ENCODE data around the gene GRB2. TPM values are rescaled to one million over a fixed set of nuclear protein-coding genes. Genes with fewer than 3 reads are reported as not detected.

The GRB2 gene
- total RNA-seq, 1 donor from 2014 or later = 121 TPM

- Histone ChIP-seq H3K27me3 (ENCODE audit: control insufficient read depth, insufficient read depth, low read length) (peaks cover 2% of the 10 kb centered on the region), H3K36me3 (ENCODE audit: control insufficient read depth, insufficient read depth, low read length) (no peaks in the 10 kb centered on the region), H3K4me3 (ENCODE audit: low read depth, low read length) (no peak overlapping the region)
- TF ChIP-seq CTCF (IDR thresholded peaks at IDR 0.05; ENCODE audit: insufficient read depth, low read length, poor library complexity, severe bottlenecking) = no peak
- no peak for DNase-seq (ENCODE audit: low read depth)
These were observed 2.3 kb upstream of the GRB2 start for GRCh38 chr17:75407655-75408352.

- H3K4me3 ChIP-seq (ENCODE audit: low read depth, low read length) = peak overlapping the region; percentile 97
- DNase-seq (ENCODE audit: low read depth) = no peak
- no peaks in the 10 kb centered on the region for H3K36me3 ChIP-seq (ENCODE audit: control insufficient read depth, insufficient read depth, low read length)
- H3K27me3 ChIP-seq (ENCODE audit: control insufficient read depth, insufficient read depth, low read length) = peaks cover 2% of the 10 kb centered on the region
- no peak for TF ChIP-seq CTCF (IDR thresholded peaks at IDR 0.05; ENCODE audit: insufficient read depth, low read length, poor library complexity, severe bottlenecking)
These were observed 741 bp upstream of the GRB2 start for GRCh38 chr17:75406222-75406615.

- H3K36me3 ChIP-seq (ENCODE audit: control insufficient read depth, insufficient read depth, low read length) = no peaks in the 10 kb centered on the region
- H3K27me3 ChIP-seq (ENCODE audit: control insufficient read depth, insufficient read depth, low read length) = no peaks in the 10 kb centered on the region
- no peak for DNase-seq (ENCODE audit: low read depth)
- TF ChIP-seq CTCF (IDR thresholded peaks at IDR 0.05; ENCODE audit: insufficient read depth, low read length, poor library complexity, severe bottlenecking) = no peak
- H3K4me3 ChIP-seq (ENCODE audit: low read depth, low read length) = peak overlapping the region; percentile 97
These were observed 630 bp downstream of the GRB2 start for GRCh38 chr17:75404731-75405364.

- peak; percentile 92 for TF ChIP-seq CTCF (IDR thresholded peaks at IDR 0.05; ENCODE audit: insufficient read depth, low read length, poor library complexity, severe bottlenecking)
- DNase-seq (ENCODE audit: low read depth) = no peak
- Histone ChIP-seq H3K36me3 (ENCODE audit: control insufficient read depth, insufficient read depth, low read length) (no peaks in the 10 kb centered on the region), H3K4me3 (ENCODE audit: low read depth, low read length) (peak overlapping the region; percentile 97), H3K27me3 (ENCODE audit: control insufficient read depth, insufficient read depth, low read length) (no peaks in the 10 kb centered on the region)
These were observed 1.2 kb downstream of the GRB2 start for GRCh38 chr17:75404223-75404730.

- no peak for DNase-seq (ENCODE audit: low read depth)
- Histone ChIP-seq H3K36me3 (ENCODE audit: control insufficient read depth, insufficient read depth, low read length) (no peaks in the 10 kb centered on the region), H3K4me3 (ENCODE audit: low read depth, low read length) (no peak overlapping the region), H3K27me3 (ENCODE audit: control insufficient read depth, insufficient read depth, low read length) (no peaks in the 10 kb centered on the region)
- TF ChIP-seq CTCF (IDR thresholded peaks at IDR 0.05; ENCODE audit: insufficient read depth, low read length, poor library complexity, severe bottlenecking) = no peak
These were observed 2.3 kb downstream of the GRB2 start for GRCh38 chr17:75403131-75403530.

All from kidney epithelial cell (primary cell).